Common myeloid progenitor, CD34-positive (primary cell): Measurements from ENCODE around the gene ZBTB44.
A peak's percentile ranks its signal among the peaks of the same experiment; 100 is the strongest.

Experiments
- CTCF ChIA-PET: fragments of 350-600 bp; sonication (Branson Sonifier 250); formaldehyde crosslinking; loops from one replicate; lab custom pipeline; 2021; ENCODE audit warnings: antibody characterized with exemption; lab: Charles Lee
- POLR2A ChIA-PET: fragments of 350-600 bp; sonication (Branson Sonifier 250); formaldehyde crosslinking; loops from one replicate; lab custom pipeline; 2021; ENCODE audit warnings: antibody characterized with exemption; lab: Charles Lee
- DNase-seq, 3 donors: peaks; one replicate each; pipeline versions ENCODE4 v3.0.0 to v3.0.0-alpha.2; 2013
- H3K27ac ChIP-seq, 2 experiments: 1 replicate in 1 of 2; 2 replicates in 1 of 2; pipeline ENCODE4 v1.7.0; 2013; ENCODE audit warnings: inconsistent platforms in 2 of 2, low read length in 2 of 2, mild to moderate bottlenecking in 2 of 2, low read depth in 1 of 2, moderate library complexity in 1 of 2; ENCODE audit not compliant: severe bottlenecking in 2 of 2, insufficient read depth in 1 of 2, poor library complexity in 1 of 2
- H3K27me3 ChIP-seq, 5 experiments: replicated peaks in 2 of 5; 1 replicate in 3 of 5; 2 replicates in 2 of 5; pipeline versions ENCODE4 v1.6.1 to v1.7.0; 2013; ENCODE audit warnings: low read length in 4 of 5, mild to moderate bottlenecking in 2 of 5, moderate library complexity in 2 of 5, inconsistent platforms in 1 of 5; ENCODE audit not compliant: insufficient read depth in 5 of 5, control insufficient read depth in 4 of 5
- H3K36me3 ChIP-seq, 4 experiments: 1 replicate in 2 of 4; 2 replicates in 2 of 4; pipeline versions ENCODE4 v1.6.1 to v1.7.0; 2013; ENCODE audit warnings: low read length in 3 of 4, control low read depth in 1 of 4, mild to moderate bottlenecking in 1 of 4; ENCODE audit not compliant: control insufficient read depth in 4 of 4, insufficient read depth in 4 of 4
- H3K4me1 ChIP-seq, 4 experiments: 1 replicate in 3 of 4; 2 replicates in 1 of 4; pipeline versions ENCODE4 v1.6.1 to v1.7.1; 2013; ENCODE audit warnings: low read length in 3 of 4, mild to moderate bottlenecking in 3 of 4, control low read depth in 1 of 4, inconsistent platforms in 1 of 4, moderate library complexity in 1 of 4; ENCODE audit not compliant: control insufficient read depth in 4 of 4, insufficient read depth in 4 of 4; ENCODE audit errors: control extremely low read depth in 1 of 4
- H3K4me3 ChIP-seq, 7 experiments: 1 replicate in 4 of 7; 2 replicates in 3 of 7; pipeline versions ENCODE4 v1.5.1 to v1.7.0; 2013; ENCODE audit warnings: mild to moderate bottlenecking in 7 of 7, low read length in 6 of 7, moderate library complexity in 6 of 7, inconsistent platforms in 2 of 7, low read depth in 2 of 7, control low read depth in 1 of 7; ENCODE audit not compliant: insufficient read depth in 4 of 7, control insufficient read depth in 1 of 7; ENCODE audit errors: extremely low read depth in 1 of 7
- H3K9me3 ChIP-seq, 5 experiments: 1 replicate in 4 of 5; 2 replicates in 1 of 5; pipeline versions ENCODE4 v1.6.1 to v1.7.1; 2013; ENCODE audit warnings: low read length in 4 of 5, mild to moderate bottlenecking in 2 of 5, inconsistent platforms in 1 of 5, low read depth in 1 of 5, moderate library complexity in 1 of 5; ENCODE audit not compliant: control insufficient read depth in 4 of 5, insufficient read depth in 2 of 5; ENCODE audit errors: control extremely low read depth in 1 of 5
- WGBS: methylation state at CpG from one replicate; pipeline ENCODE4 v1.1.5; 2013; ENCODE audit not compliant: insufficient coverage; 5-methylcytosine and 5-hydroxymethylcytosine counted together

ZBTB44 gene

DNA sequence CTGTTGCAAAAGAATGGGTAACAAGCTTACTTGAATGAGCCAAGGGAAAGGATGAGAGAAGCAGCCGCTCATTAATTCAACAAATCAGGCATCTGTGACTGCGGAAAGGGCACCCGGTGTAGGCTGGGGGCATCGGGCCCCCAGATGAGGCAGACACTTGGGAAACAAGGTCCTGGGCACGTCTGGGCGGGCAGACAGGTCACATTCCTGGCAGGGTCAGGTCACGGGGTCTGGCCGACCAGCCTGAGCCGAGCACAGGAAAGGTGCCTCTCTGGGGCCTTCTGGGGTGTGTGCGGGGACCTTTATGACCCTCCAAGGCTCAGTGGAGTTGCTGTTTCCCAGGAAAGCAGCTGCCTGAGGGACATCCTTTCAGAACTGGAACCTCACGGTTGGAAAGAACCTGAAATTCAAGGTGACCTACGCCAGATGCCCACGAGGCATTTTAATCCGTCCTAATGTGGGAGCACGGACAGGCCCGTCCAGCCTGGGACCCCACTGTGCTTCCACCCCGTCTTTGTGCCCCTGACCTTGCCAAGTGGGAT lies 98.1 kb downstream of the ZBTB44 start:
- Histone ChIP-seq H3K27ac (no peak overlapping the region), H3K9me3 (no peaks in the 10 kb centered on the region), H3K4me3 (no peak overlapping the region), H3K36me3 (no peaks in the 10 kb centered on the region), H3K27me3 (peaks cover 0 to 6% (median 0%) of the 10 kb centered on the region in 5 experiments), H3K4me1 (peaks cover 0 to 3% (median 1%) of the 10 kb centered on the region in 4 experiments)
- CTCF ChIA-PET: interaction anchor here (1.1 to 1.4 kb wide), 3 partner anchors 71 to 215 kb away, joined by 3 to 5 read pairs (median 4); no protein-coding TSS in a partner anchor
- POLR2A ChIA-PET: no interaction called here
- WGBS: 90% methylated on average over 17 of the region's 17 CpGs
- no peak for DNase-seq

DNA sequence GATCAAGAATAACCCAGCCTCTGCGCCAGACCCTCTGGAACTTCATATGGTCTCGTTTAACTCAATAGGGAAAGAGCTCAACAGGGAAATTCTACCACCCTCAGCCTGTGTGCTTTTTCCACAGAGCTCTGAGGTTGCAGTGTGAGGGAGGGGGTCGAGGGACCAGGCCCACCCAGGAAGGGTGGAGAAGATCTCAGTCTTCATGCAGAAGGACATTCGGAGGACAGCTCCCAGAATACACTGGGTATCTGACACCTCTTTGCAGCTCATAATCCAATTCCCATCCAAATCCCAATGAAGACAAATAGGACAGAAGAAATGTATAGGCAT lies 98.5 kb downstream of the ZBTB44 start:
- Histone ChIP-seq H3K4me3 (no peak overlapping the region), H3K27me3 (peaks cover 0 to 6% (median 0%) of the 10 kb centered on the region in 5 experiments), H3K4me1 (peaks cover 0 to 3% (median 1%) of the 10 kb centered on the region in 4 experiments), H3K27ac (no peak overlapping the region), H3K36me3 (no peaks in the 10 kb centered on the region), H3K9me3 (no peaks in the 10 kb centered on the region)
- no peak for DNase-seq
- POLR2A ChIA-PET: no interaction called here
- CTCF ChIA-PET: interaction anchor here (1.0 to 1.4 kb wide), 4 partner anchors 12 to 215 kb away, joined by 3 to 5 read pairs (median 4); no protein-coding TSS in a partner anchor
- 90% methylated on average over 2 of the region's 4 CpGs for WGBS

DNA sequence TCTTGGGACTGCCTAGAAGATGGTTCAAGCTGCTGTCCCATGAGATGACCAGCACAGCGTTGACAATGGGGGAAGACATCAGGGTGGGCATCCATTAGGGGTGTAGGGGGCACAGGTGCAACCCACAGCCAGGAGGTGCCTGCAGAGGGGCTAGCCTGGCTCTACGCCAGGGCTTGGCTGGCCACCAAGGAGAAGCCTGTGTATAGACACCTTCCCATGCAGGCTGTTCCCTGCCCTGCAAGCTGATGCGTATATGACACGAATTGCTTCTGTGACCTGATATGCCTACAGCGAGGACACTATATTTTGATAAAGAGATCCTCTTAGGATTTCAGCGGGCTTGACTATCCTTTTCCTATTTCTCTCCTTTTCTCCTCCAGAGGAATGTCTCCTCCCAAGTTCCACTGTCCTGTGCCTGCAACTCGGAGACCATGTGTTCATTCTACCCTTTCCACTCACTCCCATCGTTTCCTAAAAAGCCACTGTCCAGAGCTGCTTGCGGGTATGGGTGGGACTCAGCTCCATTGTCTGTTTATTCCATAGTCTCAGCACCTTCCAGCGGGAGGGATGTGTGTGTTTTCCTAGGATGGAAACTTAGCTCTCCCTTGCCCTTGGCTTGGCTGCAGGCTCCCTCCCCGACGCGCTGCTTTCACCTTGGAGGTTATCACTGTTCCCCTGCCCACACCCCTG lies 99.0 kb downstream of the ZBTB44 start:
- CTCF ChIA-PET: interaction anchor here (0.6 to 1.4 kb wide), 4 partner anchors 12 to 305 kb away, joined by 3 to 5 read pairs (median 4); no protein-coding TSS in a partner anchor

DNA sequence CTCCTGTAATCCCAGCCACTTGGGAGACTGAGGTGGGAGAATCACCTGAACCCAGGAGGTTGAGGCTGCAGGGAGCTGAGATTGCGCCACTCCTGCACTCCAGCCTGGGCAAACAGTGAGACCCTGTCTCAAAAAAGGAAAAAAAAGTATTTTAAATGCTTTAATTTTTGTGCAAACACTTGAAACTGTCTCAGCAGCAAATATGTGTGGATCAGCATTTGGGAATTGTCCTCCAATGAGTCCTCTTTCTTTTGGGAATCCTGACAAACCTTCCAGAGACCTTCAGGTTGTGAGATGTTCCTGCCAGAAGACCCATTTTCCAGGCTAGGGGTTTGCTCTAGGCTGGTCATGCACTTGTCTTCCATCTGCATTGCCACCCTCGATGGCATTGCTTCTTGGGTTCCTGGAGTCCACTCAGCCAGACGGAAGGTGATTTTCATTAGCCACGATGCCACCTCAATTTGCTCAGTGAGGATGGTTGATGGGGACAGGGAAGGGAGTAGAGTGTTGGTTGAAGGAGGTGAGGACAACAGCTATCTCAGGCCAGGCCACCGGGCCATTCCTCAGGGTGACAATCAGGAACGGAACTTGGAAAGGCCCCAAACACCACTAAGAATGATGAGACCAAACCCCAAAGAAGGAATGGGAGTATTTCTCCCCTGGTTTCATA lies 99.7 kb downstream of the ZBTB44 start:
- Histone ChIP-seq H3K4me3 (no peak overlapping the region), H3K27me3 (peaks cover 0 to 6% (median 0%) of the 10 kb centered on the region in 5 experiments), H3K4me1 (peaks cover 0 to 3% (median 1%) of the 10 kb centered on the region in 4 experiments), H3K27ac (no peak overlapping the region), H3K9me3 (no peaks in the 10 kb centered on the region), H3K36me3 (no peaks in the 10 kb centered on the region)
- ChIA-PET POLR2A (no interaction called here), CTCF (interaction anchor here (0.6 to 1.0 kb wide), 2 partner anchors 11 to 305 kb away, joined by 3 to 4 read pairs; no protein-coding TSS in a partner anchor)
- 92% methylated on average over 4 of the region's 6 CpGs for WGBS
- no peak for DNase-seq

More for the DNA sequence above, 99.0 kb downstream of the ZBTB44 start:
- DNase-seq: no peak
- H3K4me1 ChIP-seq: peaks cover 0 to 3% (median 1%) of the 10 kb centered on the region in 4 experiments
- no peak overlapping the region for H3K4me3 ChIP-seq
- WGBS: 93% methylated on average over 11 of the region's 13 CpGs
- no peaks in the 10 kb centered on the region for H3K9me3 ChIP-seq
- H3K36me3 ChIP-seq: no peaks in the 10 kb centered on the region
- POLR2A ChIA-PET: no interaction called here
- no peak overlapping the region for H3K27ac ChIP-seq
- peaks cover 0 to 6% (median 0%) of the 10 kb centered on the region in 5 experiments for H3K27me3 ChIP-seq

DNA sequence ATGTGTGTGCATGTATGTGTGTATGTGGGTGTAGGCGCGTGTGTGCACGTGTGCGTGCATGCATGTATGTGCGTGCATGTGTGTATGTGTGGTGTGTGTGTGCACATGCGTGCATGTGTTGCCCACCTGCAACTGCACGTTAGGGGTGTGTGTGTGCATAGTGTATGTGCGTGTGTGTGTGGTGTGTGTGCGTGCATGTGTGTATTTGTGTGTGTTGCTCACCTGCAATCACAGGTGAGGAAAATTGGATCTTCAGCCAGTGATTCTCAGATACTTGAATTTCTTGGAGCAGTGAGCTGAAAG lies 100.8 kb downstream of the ZBTB44 start:
- Histone ChIP-seq H3K27ac (no peak overlapping the region), H3K36me3 (no peaks in the 10 kb centered on the region), H3K4me3 (no peak overlapping the region), H3K9me3 (no peaks in the 10 kb centered on the region), H3K27me3 (peaks cover 0 to 6% (median 0%) of the 10 kb centered on the region in 5 experiments), H3K4me1 (peaks cover 0 to 3% (median 1%) of the 10 kb centered on the region in 4 experiments)
- no peak for DNase-seq
- POLR2A ChIA-PET: no interaction called here
- 95% methylated on average over 9 of the region's 9 CpGs for WGBS
- CTCF ChIA-PET: no interaction called here

DNA sequence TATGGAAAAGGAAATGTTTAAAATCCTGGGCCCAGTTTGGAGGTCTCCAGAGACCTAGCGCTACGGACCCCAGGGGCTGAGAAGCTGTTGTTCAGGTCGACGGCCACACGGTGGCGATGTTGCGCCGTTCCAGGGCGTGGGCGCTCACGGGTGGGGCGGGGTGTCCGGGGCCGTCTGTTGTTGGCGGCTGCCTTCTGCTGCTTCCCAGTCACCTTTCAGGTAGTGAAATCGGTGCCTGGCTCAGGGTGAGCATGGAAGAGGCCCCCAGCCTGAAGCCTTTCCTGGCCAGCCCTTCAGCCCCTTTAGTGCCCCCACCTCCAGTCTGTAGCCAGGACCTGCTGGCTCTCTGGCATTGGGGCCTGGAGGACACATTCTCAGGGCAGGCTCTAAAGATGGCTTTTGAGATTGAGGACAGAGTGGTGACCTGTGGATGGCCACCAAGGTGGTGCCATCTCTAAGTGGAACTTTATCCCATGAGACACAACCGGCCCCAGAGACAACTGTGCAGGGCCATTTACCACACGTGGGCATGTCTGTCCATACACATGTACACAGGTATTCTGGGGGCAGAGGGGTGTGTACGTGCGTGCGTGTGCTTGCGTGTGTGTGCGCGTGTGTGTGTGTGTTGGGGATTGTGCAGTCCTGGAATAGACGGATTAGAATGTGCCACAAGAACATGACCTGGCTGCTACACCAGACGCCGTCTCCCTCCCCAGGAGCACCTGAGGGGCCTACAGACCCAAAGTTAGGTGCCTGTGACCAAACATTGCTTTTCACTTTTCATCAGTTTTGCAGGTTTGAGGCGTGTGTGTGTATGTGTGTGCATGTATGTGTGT lies 101.4 kb downstream of the ZBTB44 start:
- no peak overlapping the region for H3K4me3 ChIP-seq
- H3K4me1 ChIP-seq: peaks cover 0 to 3% (median 1%) of the 10 kb centered on the region in 4 experiments
- no peak overlapping the region for H3K27ac ChIP-seq
- CTCF ChIA-PET: interaction anchor here (0.8 to 2.0 kb wide), 16 partner anchors 9 to 655 kb away, joined by 3 to 10 read pairs (median 5); no protein-coding TSS in a partner anchor
- no peaks in the 10 kb centered on the region for H3K36me3 ChIP-seq
- POLR2A ChIA-PET: interaction anchor here (1.0 kb wide), 1 partner anchor 213 kb away, joined by 3 read pairs; no protein-coding TSS in a partner anchor
- H3K9me3 ChIP-seq: no peaks in the 10 kb centered on the region
- WGBS: 42% methylated on average over 25 of the region's 28 CpGs
- H3K27me3 ChIP-seq: peaks cover 0 to 6% (median 0%) of the 10 kb centered on the region in 5 experiments
- peak; percentile 34 to 61 (median 56) for DNase-seq
